Ovary (tissue), 9 donors: ENCODE measurements around the gene DLL1. TPM values are rescaled to one million over a fixed set of nuclear protein-coding genes. Genes with fewer than 3 reads are reported as not detected.

Source experiments
- DNase-seq, 5 donors: peaks; one replicate each; pipeline ENCODE4 v3.0.0-alpha.2; 2019 to 2020
- H3K27ac ChIP-seq, 2 donors: fragments of 200-600 bp; one replicate each; pipeline versions ENCODE4 v1.5.1 to v1.8.0; 2019 to 2022
- H3K27me3 ChIP-seq: fragments of 200-600 bp; one replicate; pipeline ENCODE4 v1.8.0; 2022
- H3K36me3 ChIP-seq: fragments of 200-600 bp; sonication (generic); one replicate; pipeline ENCODE4 v1.5.1; 2019
- H3K4me1 ChIP-seq: one replicate; pipeline ENCODE4 v1.8.1; 2013; ENCODE audit warnings: mild to moderate bottlenecking, moderate library complexity; ENCODE audit not compliant: insufficient read depth
- H3K4me3 ChIP-seq: fragments of 200-600 bp; sonication (generic); one replicate; pipeline ENCODE4 v1.5.1; 2017
- H3K9me3 ChIP-seq, 2 donors: fragments of 200-600 bp in 1 of 2; sonication (generic) in 1 of 2; one replicate each; pipeline versions ENCODE4 v1.5.1 to v1.8.1; 2013 to 2019; ENCODE audit warnings: mild to moderate bottlenecking in 1 of 2, moderate library complexity in 1 of 2
- EP300 ChIP-seq: sonication (generic); formaldehyde crosslinking; IDR thresholded peaks from one replicate; pipeline ENCODE4 v1.6.1; 2017; ENCODE audit warnings: antibody characterized with exemption
- POLR2A ChIP-seq: fragments of 450-650 bp; IDR thresholded peaks from one replicate; pipeline ENCODE4 v1.6.1; 2017; ENCODE audit warnings: antibody characterized with exemption, mild to moderate bottlenecking, moderate library complexity
- WGBS, 3 donors: extraction: QIAGEN DNeasy Blood & Tissue Kit in 1 of 3; methylation state at CpG; one replicate each; pipeline versions ENCODE4 v1.1.5 to v1.1.7; 2013 to 2017; 5-methylcytosine and 5-hydroxymethylcytosine counted together
- intact Hi-C, 4 donors: fragments of 100-400 bp; cut with DNase I; formaldehyde crosslinking; loops; one replicate each; pipeline versions ENCODE4 v1.11.0 to v1.15.1; 2022 to 2023
- polyA plus RNA-seq, 2 donors: library from polyadenylated mRNA; stranded (reverse); fragments of 200-250 nt in 1 of 2; fragments of 350-450 nt in 1 of 2; fragmentation: Illumina TruSeq in 1 of 2; extraction: RNeasy Lipid Tissue Mini Kit (QIAGEN cat#74804) in 1 of 2; gene quantifications; one replicate each; pipeline ENCODE4 v1.2.3, GENCODE V29; 2013 to 2014
- total RNA-seq, 7 donors: library from RNA; depleted of rRNA in 2 of 7; stranded (reverse); fragments of >200 nt in 2 of 7; fragmentation: NEBNext Ultra II Directional in 3 of 7; extraction: Animal tissue kit (Norgen Biotek cat#: 25700) in 3 of 7; gene quantifications; one replicate each; pipeline versions ENCODE4 v1.1.0 to v1.2.4, GENCODE V29; 2016 to 2023
- TF ChIP-seq, protein P1 (sequence below), 3 donors: fragments of 450-650 bp in 2 of 3; fragments of 200-600 bp in 1 of 3; IDR thresholded peaks; one replicate each; pipeline versions ENCODE4 v1.5.1 to v1.8.0; 2016 to 2022; ENCODE audit warnings: antibody characterized with exemption in 3 of 3, mild to moderate bottlenecking in 1 of 3
- donor health status: DM: no; HTN: no; CAD: no; lungs with moderate emphysema.
- donor health status: DM: no; HTN: no; CAD: no.
- donor health status: Bipolar disorder and iron deficiency.
- donor health status: DM: yes; HTN: yes; CAD: no.
- donor health status: DM: no; HTN: no; CAD: no.
- donor health status: DM: yes; HTN: yes; CAD: no.

Gene DLL1
- total and polyA plus RNA-seq, 9 donors = 0.90 to 11.5 (median 2.4) TPM

DNA sequence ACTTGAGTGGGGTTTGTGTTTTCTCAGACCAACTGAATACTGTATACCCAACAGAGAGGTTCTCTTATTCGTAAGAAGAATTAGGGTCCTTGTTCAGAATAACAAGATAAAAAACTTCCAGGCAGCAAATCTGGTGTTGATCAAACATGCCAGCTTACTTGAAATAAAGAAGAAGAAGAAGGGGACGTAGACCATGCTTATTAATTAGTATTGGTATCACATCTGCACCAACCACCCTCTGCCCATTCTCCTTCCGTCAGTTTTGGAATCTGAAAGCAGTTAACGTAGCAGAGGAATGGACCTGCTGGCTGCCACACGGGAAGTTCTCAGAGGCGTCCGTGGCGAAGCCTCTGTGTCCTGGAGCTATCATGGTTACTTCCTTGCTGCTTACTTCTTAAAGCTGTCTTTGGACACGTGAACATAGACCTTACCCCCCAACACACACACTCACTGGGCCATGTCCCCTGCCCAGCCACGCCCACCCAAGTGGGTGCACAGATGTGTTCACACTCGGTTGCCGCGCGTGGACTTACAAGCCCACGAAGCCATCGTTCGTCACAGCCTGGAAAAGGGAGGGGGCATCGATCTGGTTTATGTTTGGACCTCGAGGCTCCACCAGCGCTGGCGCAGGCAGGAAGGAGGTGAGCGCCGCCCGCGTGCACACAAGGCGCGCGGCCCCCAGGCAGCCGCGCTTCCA is 4.1 kb upstream of the DLL1 start:
- Histone ChIP-seq H3K4me1 (peaks cover 23% of the 10 kb centered on the region), H3K36me3 (no peaks in the 10 kb centered on the region), H3K9me3 (no peaks in the 10 kb centered on the region), H3K27me3 (peaks cover 3% of the 10 kb centered on the region), H3K4me3 (peak overlapping the region; percentile 21), H3K27ac (no peak overlapping the region)
- WGBS, 3 donors = 10 to 14% (median 13%) methylated on average over 27 to 30 of the region's 30 CpGs
- TF ChIP-seq POLR2A (no peak), EP300 (no peak)
- TF ChIP-seq, protein P1, sequence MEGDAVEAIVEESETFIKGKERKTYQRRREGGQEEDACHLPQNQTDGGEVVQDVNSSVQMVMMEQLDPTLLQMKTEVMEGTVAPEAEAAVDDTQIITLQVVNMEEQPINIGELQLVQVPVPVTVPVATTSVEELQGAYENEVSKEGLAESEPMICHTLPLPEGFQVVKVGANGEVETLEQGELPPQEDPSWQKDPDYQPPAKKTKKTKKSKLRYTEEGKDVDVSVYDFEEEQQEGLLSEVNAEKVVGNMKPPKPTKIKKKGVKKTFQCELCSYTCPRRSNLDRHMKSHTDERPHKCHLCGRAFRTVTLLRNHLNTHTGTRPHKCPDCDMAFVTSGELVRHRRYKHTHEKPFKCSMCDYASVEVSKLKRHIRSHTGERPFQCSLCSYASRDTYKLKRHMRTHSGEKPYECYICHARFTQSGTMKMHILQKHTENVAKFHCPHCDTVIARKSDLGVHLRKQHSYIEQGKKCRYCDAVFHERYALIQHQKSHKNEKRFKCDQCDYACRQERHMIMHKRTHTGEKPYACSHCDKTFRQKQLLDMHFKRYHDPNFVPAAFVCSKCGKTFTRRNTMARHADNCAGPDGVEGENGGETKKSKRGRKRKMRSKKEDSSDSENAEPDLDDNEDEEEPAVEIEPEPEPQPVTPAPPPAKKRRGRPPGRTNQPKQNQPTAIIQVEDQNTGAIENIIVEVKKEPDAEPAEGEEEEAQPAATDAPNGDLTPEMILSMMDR (IDR thresholded peaks at IDR 0.05) = no peak
- intact Hi-C loops = loop anchor here in 2 of 4 donors (5.0 to 10.0 kb wide), 2 partner anchors 460 to 503 kb away; no protein-coding TSS in a partner anchor
- peak in 1 of 5 donors; percentile 23 for DNase-seq

DNA sequence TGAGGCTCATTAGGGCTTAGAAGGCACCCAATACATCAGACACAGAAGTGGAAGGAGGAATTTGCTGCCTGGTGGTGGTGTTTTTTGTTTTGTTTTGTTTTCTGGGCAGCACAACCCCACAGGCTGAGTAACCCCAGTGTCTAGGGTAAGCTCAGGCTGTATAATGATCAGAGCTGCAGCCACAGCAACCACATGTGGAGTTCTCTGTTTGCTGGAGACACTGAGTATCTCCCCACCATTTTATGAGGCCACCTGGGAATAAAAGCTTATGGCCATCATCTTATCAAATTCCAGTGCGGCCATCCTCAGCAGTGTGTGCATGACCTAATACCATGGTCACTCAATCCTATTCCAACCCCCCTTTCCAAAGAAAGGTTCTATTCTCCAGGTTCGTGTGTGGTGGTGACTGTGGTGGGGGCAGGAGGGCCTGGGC is 3.4 kb upstream of the DLL1 start:
- intact Hi-C loops = loop anchor here in 2 of 4 donors (5.0 to 10.0 kb wide), 2 partner anchors 460 to 502 kb away; no protein-coding TSS in a partner anchor
- TF ChIP-seq, protein P1 (IDR thresholded peaks at IDR 0.05) = no peak
- TF ChIP-seq POLR2A (no peak), EP300 (no peak)
- Histone ChIP-seq H3K9me3 (no peaks in the 10 kb centered on the region), H3K4me3 (no peak overlapping the region), H3K4me1 (peaks cover 25% of the 10 kb centered on the region), H3K27ac (no peak overlapping the region), H3K27me3 (peaks cover 3% of the 10 kb centered on the region), H3K36me3 (no peaks in the 10 kb centered on the region)
- no peak for DNase-seq
- WGBS, 3 donors = 33 to 41% (median 40%) methylated on average over 2 of the region's 2 CpGs

DNA sequence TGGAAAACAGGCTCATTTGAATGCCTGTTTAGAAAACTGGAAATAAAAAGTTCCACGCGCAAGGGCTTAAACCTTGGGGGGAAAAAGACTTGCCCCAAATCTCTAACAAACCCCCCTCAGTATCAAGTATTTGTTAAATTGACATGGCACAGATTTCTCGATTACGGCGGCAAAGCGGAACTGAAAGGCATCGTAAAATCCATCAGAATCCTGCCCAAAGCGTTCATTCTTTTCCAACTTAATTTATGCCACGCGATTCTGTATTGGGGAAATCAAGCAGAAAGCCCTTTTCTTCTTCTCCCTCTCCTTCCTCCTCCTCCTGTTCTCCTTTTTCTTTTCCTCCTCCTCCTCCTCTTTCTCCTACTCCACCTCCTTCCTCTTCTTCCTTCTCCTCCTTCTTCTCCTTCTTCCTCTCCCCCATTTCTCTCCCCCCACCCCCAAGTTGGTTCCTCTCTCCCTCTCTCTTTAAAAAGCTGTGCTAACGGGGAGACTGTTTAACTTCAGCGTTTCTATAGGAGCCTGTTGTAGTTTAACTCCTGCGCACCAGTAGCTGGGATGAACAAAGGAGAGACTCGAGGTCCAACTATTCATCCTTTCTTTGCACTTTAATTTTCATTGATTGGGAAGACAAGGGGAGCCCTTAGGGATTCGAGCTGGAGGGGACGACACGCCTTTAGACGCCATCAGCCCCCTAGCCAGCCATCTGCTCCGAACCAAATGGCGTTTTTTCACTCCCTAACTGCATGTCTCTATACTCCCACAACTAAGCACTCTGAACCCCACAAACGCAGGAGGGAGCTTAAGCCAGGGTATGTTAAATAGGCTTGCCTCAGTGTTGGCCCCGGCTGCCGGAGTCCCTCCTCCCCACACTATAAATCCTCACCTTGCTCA is 2.7 kb upstream of the DLL1 start:
- peaks cover 3% of the 10 kb centered on the region for H3K27me3 ChIP-seq
- no peaks in the 10 kb centered on the region for H3K9me3 ChIP-seq
- no peak for DNase-seq
- no peak overlapping the region for H3K27ac ChIP-seq
- no peaks in the 10 kb centered on the region for H3K36me3 ChIP-seq
- intact Hi-C loops = loop anchor here in 2 of 4 donors (5.0 to 10.0 kb wide), 2 partner anchors 459 to 501 kb away; no protein-coding TSS in a partner anchor
- TF ChIP-seq EP300 (no peak), POLR2A (no peak)
- TF ChIP-seq, protein P1 (IDR thresholded peaks at IDR 0.05) = no peak
- no peak overlapping the region for H3K4me3 ChIP-seq
- H3K4me1 ChIP-seq = peaks cover 25% of the 10 kb centered on the region
- WGBS, 3 donors = 17 to 21% (median 19%) methylated on average over 23 of the region's 23 CpGs

DNA sequence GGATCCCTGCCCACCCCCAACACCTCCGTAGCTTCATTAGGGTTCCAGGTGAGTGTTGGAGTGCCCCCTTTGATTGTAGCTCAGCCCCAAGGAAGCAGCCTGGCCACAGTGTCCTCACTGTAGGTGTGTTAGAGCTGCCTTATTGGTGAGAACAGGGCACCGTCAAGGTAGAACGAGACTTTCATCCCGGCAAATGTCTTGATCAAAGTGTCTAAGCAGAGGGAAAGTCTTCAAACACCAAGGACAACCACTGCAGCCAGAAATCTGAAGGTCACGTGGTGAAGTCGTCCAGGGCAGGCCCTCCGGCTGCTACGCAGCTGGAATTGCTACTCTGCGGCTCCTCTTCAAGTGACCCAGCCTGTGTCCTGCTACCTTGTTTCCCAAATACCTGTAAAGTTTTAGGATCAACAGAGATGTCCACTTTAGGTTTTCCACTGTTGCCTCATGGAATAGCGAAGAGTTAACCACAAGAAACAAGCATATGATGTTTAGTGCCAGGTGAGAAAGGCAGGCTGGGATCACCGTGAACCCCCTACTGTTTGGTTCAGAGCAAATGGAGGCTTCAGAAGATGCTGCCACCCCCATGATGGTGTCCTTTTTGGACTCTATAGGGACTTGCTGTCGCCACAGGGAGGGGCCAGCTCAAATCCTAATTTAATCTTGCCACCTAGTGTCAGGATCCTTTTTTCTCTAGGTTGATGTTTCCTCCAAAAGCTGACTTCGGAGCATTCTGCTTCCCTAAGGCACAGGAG is 1.7 kb upstream of the DLL1 start:
- DNase-seq = peak in 1 of 5 donors; percentile 18
- no peak overlapping the region for H3K4me3 ChIP-seq
- 11 to 15% (median 13%) methylated on average over 13 of the region's 13 CpGs for WGBS, 3 donors
- H3K27ac ChIP-seq = no peak overlapping the region
- no peaks in the 10 kb centered on the region for H3K9me3 ChIP-seq
- no peaks in the 10 kb centered on the region for H3K36me3 ChIP-seq
- TF ChIP-seq POLR2A = no peak
- TF ChIP-seq, protein P1 (IDR thresholded peaks at IDR 0.05) = peak in 1 of 3 donors; percentile 15
- TF ChIP-seq EP300 = no peak
- peaks cover 26% of the 10 kb centered on the region for H3K4me1 ChIP-seq
- peaks cover 3% of the 10 kb centered on the region for H3K27me3 ChIP-seq
- intact Hi-C loops = loop anchor here in 2 of 4 donors (5.0 to 10.0 kb wide), 2 partner anchors 458 to 500 kb away; no protein-coding TSS in a partner anchor
